HCT116 (cell line): ENCODE data around the gene IFNA14. TPM values are rescaled to one million over a fixed set of nuclear protein-coding genes. Genes with fewer than 3 reads are reported as not detected.
"Not testable (repeated sequence)": the region's sequence is repeated elsewhere in the genome, so short reads cannot be mapped to it uniquely, and the experiment has no call there.

ENCODE experiments used
- ATAC-seq: fragments of 200-7000 bp; cut with Tn5 transposase; 2 replicates; pipeline ENCODE4 v1.9.1; 2020; ENCODE audit warnings: mild to moderate bottlenecking, moderate library complexity
- BruUV-seq: library from RNA; stranded (reverse); fragments of 400-500 nt; replicated peaks from 2 replicates; lab custom pipeline; 2021; lab: Mats Ljungman, UMichigan
- CTCF ChIA-PET: fragments of 300-600 bp; sonication (Branson Sonifier 250); formaldehyde crosslinking; loops from one replicate; lab custom pipeline; 2021; ENCODE audit warnings: antibody characterized with exemption; lab: Charles Lee
- POLR2A ChIA-PET: fragments of 300-600, 350-600 bp; sonication (Branson Sonifier 250); formaldehyde crosslinking; loops from one replicate; lab custom pipeline; 2021; ENCODE audit warnings: antibody characterized with exemption; lab: Charles Lee
- RAD21 ChIA-PET, 2 experiments: fragments of 300-600 bp; sonication (Branson Sonifier 250); formaldehyde crosslinking; loops; one replicate each; lab custom pipeline; 2023; ENCODE audit warnings: low total read pairs in 2 of 2; ENCODE audit not compliant: uncharacterized antibody in 2 of 2, unreplicated experiment in 2 of 2, low non-redundant PET in 1 of 2; lab: Charles Lee
- DNase-seq: peaks from one replicate; pipeline ENCODE4 v3.0.0-alpha.2; 2010; ENCODE audit warnings: low read depth, low spot score
- H2AFZ ChIP-seq: fragments of 200-600 bp; shearing (Covaris generic), sonication (generic); 2 replicates; pipeline ENCODE4 v1.6.1; 2017; ENCODE audit warnings: low read depth, mixed run types, mixed read lengths, antibody characterized with exemption, low read length; ENCODE audit not compliant: poor library complexity, severe bottlenecking
- H3K27ac ChIP-seq: 2 replicates; pipeline ENCODE4 v1.5.1; 2012; ENCODE audit warnings: low read depth, low read length
- H3K27me3 ChIP-seq: fragments of 200-600 bp; sonication (generic); 2 replicates; pipeline ENCODE4 v1.6.1; 2016; ENCODE audit warnings: mixed run types, low read length, mixed read lengths; ENCODE audit not compliant: insufficient read depth
- H3K36me3 ChIP-seq, 2 experiments: fragments of 200-500 bp in 1 of 2; fragments of 200-600 bp in 1 of 2; sonication (Bioruptor generic) in 1 of 2; sonication (generic) in 1 of 2; 2 replicates each; pipeline versions ENCODE4 v1.5.1 to v1.6.1; 2014 to 2016; ENCODE audit warnings: low read length in 2 of 2, inconsistent platforms in 1 of 2, mixed read lengths in 1 of 2, mixed run types in 1 of 2; ENCODE audit not compliant: insufficient read depth in 2 of 2, control insufficient read depth in 1 of 2
- H3K4me1 ChIP-seq, 2 experiments: fragments of 200-600 bp in 1 of 2; sonication (generic) in 1 of 2; 2 replicates each; pipeline versions ENCODE4 v1.5.1 to v1.6.1; 2012 to 2017; ENCODE audit warnings: low read length in 2 of 2, inconsistent platforms in 1 of 2, mild to moderate bottlenecking in 1 of 2, mixed read lengths in 1 of 2, mixed run types in 1 of 2, moderate library complexity in 1 of 2; ENCODE audit not compliant: insufficient read depth in 2 of 2, control insufficient read depth in 1 of 2
- H3K4me2 ChIP-seq: fragments of 200-600 bp; sonication (generic); 2 replicates; pipeline ENCODE4 v1.6.1; 2017; ENCODE audit warnings: mixed run types, low read length, mixed read lengths
- H3K4me3 ChIP-seq, 2 experiments: fragments of 200-600 bp in 1 of 2; sonication (generic) in 1 of 2; replicated peaks in 1 of 2; 2 replicates each; pipeline ENCODE4 v1.5.1; 2011 to 2016; ENCODE audit warnings: low read length in 2 of 2, control low read depth in 1 of 2, low read depth in 1 of 2, mild to moderate bottlenecking in 1 of 2, mixed read lengths in 1 of 2, mixed run types in 1 of 2
- H3K79me2 ChIP-seq: fragments of 200-600 bp; sonication (generic); 2 replicates; pipeline ENCODE4 v1.6.1; 2017; ENCODE audit warnings: mild to moderate bottlenecking, mixed run types, low read length, moderate library complexity, mixed read lengths; ENCODE audit not compliant: insufficient read depth
- H3K9ac ChIP-seq: fragments of 200-600 bp; sonication (generic); 2 replicates; pipeline ENCODE4 v1.6.1; 2016; ENCODE audit warnings: low read length, mixed read lengths
- H3K9me2 ChIP-seq: fragments of 200-600 bp; sonication (generic), shearing (Covaris generic); 2 replicates; pipeline ENCODE4 v1.6.1; 2017; ENCODE audit warnings: mixed run types, mild to moderate bottlenecking, moderate library complexity; ENCODE audit not compliant: insufficient read depth
- H3K9me3 ChIP-seq, 2 experiments: fragments of 200-500 bp in 1 of 2; fragments of 200-600 bp in 1 of 2; sonication (Bioruptor generic) in 1 of 2; sonication (generic) in 1 of 2; 2 replicates each; pipeline ENCODE4 v1.6.1; 2014 to 2017; ENCODE audit warnings: low read length in 2 of 2, mixed read lengths in 2 of 2, inconsistent platforms in 1 of 2, low read depth in 1 of 2, mild to moderate bottlenecking in 1 of 2, mixed run types in 1 of 2, moderate library complexity in 1 of 2; ENCODE audit not compliant: control insufficient read depth in 1 of 2, insufficient read depth in 1 of 2
- H4K20me1 ChIP-seq: fragments of 200-600 bp; sonication (generic), shearing (Covaris generic); 2 replicates; pipeline ENCODE4 v1.6.1; 2017; ENCODE audit warnings: mixed run types, mild to moderate bottlenecking, moderate library complexity; ENCODE audit not compliant: insufficient read depth
- RAD21 ChIP-seq: IDR thresholded peaks from 2 replicates; pipeline ENCODE4 v1.6.1; 2012; ENCODE audit warnings: low read depth, mild to moderate bottlenecking
- intact Hi-C: fragments of 100-400 bp; cut with micrococcal nuclease; formaldehyde crosslinking; loops from 2 replicates; pipeline ENCODE4 v1.10.0; 2022
- total RNA-seq: library from RNA; stranded (reverse); gene quantifications from one replicate; pipeline ENCODE4 v1.2.1, GENCODE V29; 2021; ENCODE audit not compliant: unreplicated experiment
- TF ChIP-seq, protein P1 (sequence below), 3 experiments: fragments of 200-600 bp in 1 of 3; sonication (generic) in 1 of 3; IDR thresholded peaks in 2 of 3; conservative IDR thresholded peaks in 1 of 3; 2 replicates each; pipeline ENCODE4 v1.5.1; 2012 to 2017; ENCODE audit warnings: low read depth in 2 of 3, low read length in 2 of 3, antibody characterized with exemption in 1 of 3, borderline replicate concordance in 1 of 3, control low read depth in 1 of 3, mild to moderate bottlenecking in 1 of 3, mixed read lengths in 1 of 3, mixed run types in 1 of 3, moderate library complexity in 1 of 3; ENCODE audit not compliant: insufficient read depth in 1 of 3

IFNA14 gene
- total RNA-seq, 1 experiment from 2014 or later: not detected

DNA sequence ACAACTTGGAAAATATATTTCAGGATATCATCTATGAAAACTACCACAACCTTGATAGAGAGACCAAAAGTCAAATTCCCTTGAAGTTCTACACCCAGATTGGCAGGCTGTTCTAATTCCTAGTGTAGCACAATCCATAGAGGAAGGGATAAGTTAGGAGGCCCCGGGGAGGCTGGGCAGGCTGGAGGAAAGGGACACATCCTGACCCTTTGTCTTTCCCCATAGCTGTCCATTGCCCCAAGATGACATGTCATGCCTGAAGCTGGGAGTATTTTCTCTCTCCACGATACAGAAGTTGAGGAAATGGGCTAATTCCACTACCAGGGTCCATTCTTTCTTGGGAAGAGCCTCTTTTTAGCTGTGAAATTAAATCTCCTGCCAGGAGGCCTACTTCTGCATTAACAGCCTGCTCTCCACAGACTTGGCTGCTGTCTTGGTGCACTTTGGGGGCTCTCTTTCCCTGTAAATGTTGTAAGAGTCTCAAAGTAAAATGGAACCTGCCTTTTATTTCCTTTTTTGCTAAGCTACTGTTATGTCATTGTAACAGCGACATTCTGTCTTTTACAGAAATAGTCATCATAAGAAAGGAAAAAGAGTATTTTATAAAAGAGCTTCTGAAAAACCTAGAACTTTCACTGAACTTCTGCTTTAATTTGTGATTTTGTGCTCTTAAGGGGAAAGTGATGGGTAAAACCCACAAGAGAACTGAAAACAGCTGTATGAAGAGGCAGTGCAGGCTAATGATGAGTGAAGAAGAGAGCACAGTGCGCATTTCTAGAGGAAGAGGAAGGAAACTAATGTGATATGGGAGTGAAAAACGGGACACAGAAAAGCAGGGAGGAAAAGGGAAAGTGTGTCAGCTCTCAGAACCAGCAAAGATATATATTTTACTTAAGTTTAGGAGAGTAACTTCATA is 26.1 kb downstream of the IFNA14 start:
- H3K4me3 ChIP-seq, H3K9me3 ChIP-seq, H3K27ac ChIP-seq, H3K9ac ChIP-seq, H3K27me3 ChIP-seq, BruUV-seq, H3K79me2 ChIP-seq, H3K9me2 ChIP-seq, H3K4me1 ChIP-seq, H4K20me1 ChIP-seq, H3K4me2 ChIP-seq, intact Hi-C loops, H3K36me3 ChIP-seq: not testable (repeated sequence)
- peak; percentile 78 for ATAC-seq
- peak; percentile 2 for DNase-seq
- CTCF ChIA-PET: interaction anchor here (0.6 to 2.5 kb wide), 8 partner anchors 18 to 262 kb away, joined by 3 to 24 read pairs (median 5); no protein-coding TSS in a partner anchor
- RAD21 ChIA-PET: interaction anchor here in 1 of 2 experiments (0.7 kb wide), 1 partner anchor 18 kb away, joined by 3 read pairs; no protein-coding TSS in a partner anchor
- POLR2A ChIA-PET: interaction anchor here (1.3 kb wide), 1 partner anchor 18 kb away, joined by 4 read pairs; no protein-coding TSS in a partner anchor
- H2AFZ ChIP-seq: peak overlapping the region; percentile 68
- peak; percentile 61 for TF ChIP-seq RAD21
- TF ChIP-seq, protein P1, sequence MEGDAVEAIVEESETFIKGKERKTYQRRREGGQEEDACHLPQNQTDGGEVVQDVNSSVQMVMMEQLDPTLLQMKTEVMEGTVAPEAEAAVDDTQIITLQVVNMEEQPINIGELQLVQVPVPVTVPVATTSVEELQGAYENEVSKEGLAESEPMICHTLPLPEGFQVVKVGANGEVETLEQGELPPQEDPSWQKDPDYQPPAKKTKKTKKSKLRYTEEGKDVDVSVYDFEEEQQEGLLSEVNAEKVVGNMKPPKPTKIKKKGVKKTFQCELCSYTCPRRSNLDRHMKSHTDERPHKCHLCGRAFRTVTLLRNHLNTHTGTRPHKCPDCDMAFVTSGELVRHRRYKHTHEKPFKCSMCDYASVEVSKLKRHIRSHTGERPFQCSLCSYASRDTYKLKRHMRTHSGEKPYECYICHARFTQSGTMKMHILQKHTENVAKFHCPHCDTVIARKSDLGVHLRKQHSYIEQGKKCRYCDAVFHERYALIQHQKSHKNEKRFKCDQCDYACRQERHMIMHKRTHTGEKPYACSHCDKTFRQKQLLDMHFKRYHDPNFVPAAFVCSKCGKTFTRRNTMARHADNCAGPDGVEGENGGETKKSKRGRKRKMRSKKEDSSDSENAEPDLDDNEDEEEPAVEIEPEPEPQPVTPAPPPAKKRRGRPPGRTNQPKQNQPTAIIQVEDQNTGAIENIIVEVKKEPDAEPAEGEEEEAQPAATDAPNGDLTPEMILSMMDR (IDR thresholded peaks at IDR 0.05 in 2 of 3, conservative IDR thresholded peaks at IDR 0.05 in 1 of 3; ENCODE audit: borderline replicate concordance in 1 of 3, insufficient read depth in 1 of 3, low read depth in 2 of 3, low read length in 2 of 3): peak; percentile 34 to 66 (median 59); a peak in 5 of 6 replicates

GRCh38 chr9:21212160-21212559 is 27.6 kb downstream of the IFNA14 start:
- intact Hi-C loops, H3K9me2 ChIP-seq, H3K4me2 ChIP-seq, H3K9me3 ChIP-seq, H3K27me3 ChIP-seq, POLR2A ChIA-PET, H3K36me3 ChIP-seq, RAD21 ChIA-PET, H3K4me1 ChIP-seq, H3K79me2 ChIP-seq, H3K4me3 ChIP-seq, ATAC-seq, H3K9ac ChIP-seq, H3K27ac ChIP-seq, BruUV-seq, H4K20me1 ChIP-seq, DNase-seq, H2AFZ ChIP-seq: not testable (repeated sequence)
- CTCF ChIA-PET: interaction anchor here (2.5 kb wide), 2 partner anchors 17 to 184 kb away, joined by 6 to 24 read pairs; no protein-coding TSS in a partner anchor

DNA sequence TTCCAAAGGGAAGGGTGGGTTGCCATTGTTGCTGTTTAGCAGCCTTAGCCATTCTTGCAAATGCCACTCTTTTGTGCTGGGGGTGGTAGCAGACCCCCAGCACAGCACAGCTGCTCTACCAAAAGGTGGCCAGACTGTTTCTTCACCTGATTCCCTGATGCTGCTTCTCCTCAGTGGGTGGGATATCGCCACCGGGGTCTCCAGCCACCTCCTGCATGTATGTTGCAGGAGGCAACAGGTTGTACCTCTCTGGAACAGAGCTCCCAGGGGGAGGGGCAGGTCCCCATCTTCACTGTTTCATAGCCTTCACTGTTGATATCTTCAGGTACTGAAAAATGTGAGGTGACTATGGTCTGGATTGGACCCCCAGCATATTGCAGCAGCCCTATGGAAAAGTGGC is 29.0 kb downstream of the IFNA14 start:
- H3K9me2 ChIP-seq, H2AFZ ChIP-seq, H3K4me2 ChIP-seq, H4K20me1 ChIP-seq, DNase-seq, intact Hi-C loops, POLR2A ChIA-PET, RAD21 ChIA-PET, BruUV-seq, ATAC-seq, H3K79me2 ChIP-seq, H3K27me3 ChIP-seq, H3K4me3 ChIP-seq, H3K4me1 ChIP-seq, H3K9ac ChIP-seq, H3K36me3 ChIP-seq, H3K27ac ChIP-seq, H3K9me3 ChIP-seq: not testable (repeated sequence)
- CTCF ChIA-PET: interaction anchor here (1.5 kb wide), 1 partner anchor 15 kb away, joined by 5 read pairs; no protein-coding TSS in a partner anchor
